Esophagus squamous epithelium (tissue), 4 donors: ENCODE measurements around the gene CPA5.

Experiments
- POLR2A ChIP-seq, 4 donors: fragments of 450-650 bp; IDR thresholded peaks; one replicate each; pipeline ENCODE4 v1.6.1; 2017; ENCODE audit warnings: antibody characterized with exemption in 4 of 4, mild to moderate bottlenecking in 4 of 4, moderate library complexity in 3 of 4
- TF ChIP-seq, protein P1 (sequence below), 6 experiments: fragments of 450-650 bp in 4 of 6; fragments of 200-600 bp in 2 of 6; sonication (generic) in 2 of 6; IDR thresholded peaks; one replicate each; pipeline ENCODE4 v1.5.1; 2016 to 2019; ENCODE audit warnings: antibody characterized with exemption in 6 of 6, mild to moderate bottlenecking in 4 of 6, moderate library complexity in 4 of 6

DNA sequence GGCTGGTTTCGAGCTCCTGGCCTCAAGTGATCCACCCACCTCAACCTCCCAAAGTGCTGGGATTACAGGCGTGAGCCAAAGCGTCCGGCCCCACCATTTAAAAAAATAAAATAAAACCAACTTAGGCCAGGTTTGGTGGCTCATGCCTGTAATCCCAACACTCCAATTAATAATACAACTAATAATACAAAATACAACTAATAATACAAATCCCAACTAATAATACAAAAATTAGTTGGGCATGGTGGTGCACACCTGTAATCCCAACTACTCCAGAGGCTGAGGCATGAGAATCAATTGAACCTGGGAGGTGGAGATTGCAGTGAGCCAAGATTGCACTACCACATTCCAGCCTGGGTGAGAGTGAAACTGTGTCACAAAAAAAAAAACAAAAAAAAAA is 68.6 kb downstream of the CPA5 start:
- TF ChIP-seq, protein P1, sequence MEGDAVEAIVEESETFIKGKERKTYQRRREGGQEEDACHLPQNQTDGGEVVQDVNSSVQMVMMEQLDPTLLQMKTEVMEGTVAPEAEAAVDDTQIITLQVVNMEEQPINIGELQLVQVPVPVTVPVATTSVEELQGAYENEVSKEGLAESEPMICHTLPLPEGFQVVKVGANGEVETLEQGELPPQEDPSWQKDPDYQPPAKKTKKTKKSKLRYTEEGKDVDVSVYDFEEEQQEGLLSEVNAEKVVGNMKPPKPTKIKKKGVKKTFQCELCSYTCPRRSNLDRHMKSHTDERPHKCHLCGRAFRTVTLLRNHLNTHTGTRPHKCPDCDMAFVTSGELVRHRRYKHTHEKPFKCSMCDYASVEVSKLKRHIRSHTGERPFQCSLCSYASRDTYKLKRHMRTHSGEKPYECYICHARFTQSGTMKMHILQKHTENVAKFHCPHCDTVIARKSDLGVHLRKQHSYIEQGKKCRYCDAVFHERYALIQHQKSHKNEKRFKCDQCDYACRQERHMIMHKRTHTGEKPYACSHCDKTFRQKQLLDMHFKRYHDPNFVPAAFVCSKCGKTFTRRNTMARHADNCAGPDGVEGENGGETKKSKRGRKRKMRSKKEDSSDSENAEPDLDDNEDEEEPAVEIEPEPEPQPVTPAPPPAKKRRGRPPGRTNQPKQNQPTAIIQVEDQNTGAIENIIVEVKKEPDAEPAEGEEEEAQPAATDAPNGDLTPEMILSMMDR (IDR thresholded peaks at IDR 0.05), result no peak
- no peak for TF ChIP-seq POLR2A (IDR thresholded peaks at IDR 0.05)
